K562 (cell line): ENCODE results near the gene NFATC2. TPM values are rescaled to one million over a fixed set of nuclear protein-coding genes. Genes with fewer than 3 reads are reported as not detected.

Experiments used
- CBX8 ChIP-seq: fragments of 200-600 bp; sonication (generic); IDR thresholded peaks from 2 replicates; pipeline ENCODE4 v1.6.1; 2012; ENCODE audit warnings: borderline replicate concordance, mixed run types, low read depth, mild to moderate bottlenecking, moderate library complexity, mixed read lengths, low read length, control low read depth, inconsistent platforms; ENCODE audit not compliant: poor library complexity, severe bottlenecking; ENCODE audit errors: extremely low read depth
- CREB5 ChIP-seq: fragments of 250-450 bp; sonication (Bioruptor Pico); IDR thresholded peaks from 2 replicates; pipeline ENCODE4 v1.5.0; 2020; ENCODE audit warnings: mild to moderate bottlenecking
- CREM ChIP-seq: IDR thresholded peaks from 2 replicates; pipeline ENCODE4 v1.6.1; 2014; ENCODE audit warnings: antibody characterized with exemption, low read depth
- HOMEZ ChIP-seq: fragments of 250-450 bp; sonication (Bioruptor Pico); IDR thresholded peaks from 2 replicates; pipeline ENCODE4 v1.4.0; 2020; ENCODE audit warnings: mild to moderate bottlenecking, moderate library complexity
- KDM5B ChIP-seq: fragments of 200-600 bp; sonication (generic); IDR thresholded peaks from 2 replicates; pipeline ENCODE4 v1.6.1; 2012; ENCODE audit warnings: low read depth, mild to moderate bottlenecking, moderate library complexity, low read length, control low read depth, inconsistent platforms; ENCODE audit not compliant: insufficient replicate concordance
- MXI1 ChIP-seq: IDR thresholded peaks from 2 replicates; pipeline ENCODE4 v1.6.1; 2011; ENCODE audit warnings: low read depth, mild to moderate bottlenecking, improper control_type of control experiment, low read length
- PATZ1 ChIP-seq: fragments of 250-450 bp; sonication (Bioruptor Pico); IDR thresholded peaks from 2 replicates; pipeline ENCODE4 v1.5.0; 2020; ENCODE audit warnings: mild to moderate bottlenecking, borderline replicate concordance
- ZBTB9 ChIP-seq: fragments of 450-650 bp; formaldehyde crosslinking; IDR thresholded peaks from 2 replicates; pipeline ENCODE4 v1.4.0; 2020; ENCODE audit warnings: mild to moderate bottlenecking, moderate library complexity
- ZNF24 ChIP-seq: fragments of 450-650 bp; IDR thresholded peaks from 2 replicates; pipeline ENCODE4 v1.6.1; 2016
- ZNF609 ChIP-seq: sonication (generic); formaldehyde crosslinking; IDR thresholded peaks from 2 replicates; pipeline ENCODE4 v1.8.1; 2023; ENCODE audit warnings: missing genetic modification reagents, mild to moderate bottlenecking, borderline replicate concordance
- polyA plus RNA-seq, 8 experiments: library from polyadenylated mRNA; depleted of rRNA in 4 of 8; stranded (reverse) in 5 of 8; unstranded in 3 of 8; fragments of >200 nt; fragmentation: Nextera tagmentation in 2 of 8; fragmentation: Illumina TruSeq in 1 of 8; extraction: Ambion mirVana in 2 of 8; extraction: Trizol in 1 of 8; gene quantifications; 2 replicates each; pipeline versions ENCODE4 v1.2.1 to v1.2.3, GENCODE V29; 2011 to 2014; ENCODE audit warnings: inconsistent platforms in 1 of 8, missing spikeins in 1 of 8
- total RNA-seq, 7 experiments: library from RNA; depleted of rRNA in 6 of 7; stranded (reverse); fragments of >200 nt in 6 of 7; fragmentation: Illumina TruSeq in 2 of 7; extraction: Trizol in 2 of 7; gene quantifications; 2 replicates each; pipeline versions ENCODE4 v1.2.1 to v1.2.3, GENCODE V29; 2011 to 2021; ENCODE audit warnings: low replicate concordance in 1 of 7

Gene NFATC2
- total and polyA plus RNA-seq, 9 of the 15 experiments (the other 6 are each of a cell fraction or from before 2014, with no cell fraction given), result 1.9 to 11.2 (median 3.0) TPM

- TF ChIP-seq ZNF609 (CRISPR knock-in tag) (no peak), HOMEZ (CRISPR knock-in tag) (no peak), ZNF24 (no peak), CREM (peak; percentile 75), PATZ1 (no peak), CBX8 (no peak), CREB5 (CRISPR knock-in tag) (no peak), ZBTB9 (no peak), MXI1 (peak; percentile 94), KDM5B (no peak)
Observed at GRCh38 chr20:51541189-51542032, 1.1 kb downstream of the NFATC2 start (continued).
